Mucosa of descending colon (tissue), 3 donors: ENCODE measurements around the gene WEE2. TPM values are rescaled to one million over a fixed set of nuclear protein-coding genes. Genes with fewer than 3 reads are reported as not detected.

Experiments
- ATAC-seq: fragments of 200-7000 bp; cut with Tn5 transposase; one replicate; pipeline ENCODE4 v1.9.1; 2020; ENCODE audit warnings: mild to moderate bottlenecking, moderate library complexity
- DNase-seq, 3 donors: peaks; one replicate each; pipeline ENCODE4 v3.0.0-alpha.2; 2020
- H3K36me3 ChIP-seq: fragments of 200-600 bp; one replicate; pipeline ENCODE4 v1.8.0; 2021; ENCODE audit warnings: low read depth, mild to moderate bottlenecking
- H3K4me1 ChIP-seq: fragments of 200-600 bp; one replicate; pipeline ENCODE4 v1.8.0; 2021; ENCODE audit warnings: low read depth, mild to moderate bottlenecking
- H3K4me3 ChIP-seq: fragments of 200-600 bp; one replicate; pipeline ENCODE4 v1.8.0; 2021; ENCODE audit warnings: mild to moderate bottlenecking
- H3K9me3 ChIP-seq: fragments of 200-600 bp; one replicate; pipeline ENCODE4 v1.8.0; 2021; ENCODE audit warnings: mild to moderate bottlenecking
- intact Hi-C, 2 donors: fragments of 100-400 bp; cut with DNase I in 1 of 2; cut with micrococcal nuclease in 1 of 2; formaldehyde crosslinking; loops; one replicate each; pipeline versions ENCODE4 v1.11.0 to v1.11.1; 2022; cut with DNase I, micrococcal nuclease
- total RNA-seq, 3 donors: library from RNA; stranded (reverse); fragmentation: NEBNext Ultra II Directional in 2 of 3; extraction: Animal tissue kit (Norgen Biotek cat#: 25700) in 2 of 3; gene quantifications; one replicate each; pipeline versions ENCODE4 v1.2.1 to v1.2.4, GENCODE V29; 2021 to 2023
- TF ChIP-seq, protein P1 (sequence below): fragments of 200-600 bp; IDR thresholded peaks from one replicate; pipeline ENCODE4 v1.8.0; 2022; ENCODE audit warnings: antibody characterized with exemption, mild to moderate bottlenecking
- donor health status: DM: no; HTN: no; CAD: no; lungs with moderate emphysema.
- donor health status: DM: no; HTN: no; CAD: no.
- donor health status: DM: no; HTN: yes; CAD: no.

Gene WEE2
- total RNA-seq, 3 donors from 2014 or later = not detected

DNA sequence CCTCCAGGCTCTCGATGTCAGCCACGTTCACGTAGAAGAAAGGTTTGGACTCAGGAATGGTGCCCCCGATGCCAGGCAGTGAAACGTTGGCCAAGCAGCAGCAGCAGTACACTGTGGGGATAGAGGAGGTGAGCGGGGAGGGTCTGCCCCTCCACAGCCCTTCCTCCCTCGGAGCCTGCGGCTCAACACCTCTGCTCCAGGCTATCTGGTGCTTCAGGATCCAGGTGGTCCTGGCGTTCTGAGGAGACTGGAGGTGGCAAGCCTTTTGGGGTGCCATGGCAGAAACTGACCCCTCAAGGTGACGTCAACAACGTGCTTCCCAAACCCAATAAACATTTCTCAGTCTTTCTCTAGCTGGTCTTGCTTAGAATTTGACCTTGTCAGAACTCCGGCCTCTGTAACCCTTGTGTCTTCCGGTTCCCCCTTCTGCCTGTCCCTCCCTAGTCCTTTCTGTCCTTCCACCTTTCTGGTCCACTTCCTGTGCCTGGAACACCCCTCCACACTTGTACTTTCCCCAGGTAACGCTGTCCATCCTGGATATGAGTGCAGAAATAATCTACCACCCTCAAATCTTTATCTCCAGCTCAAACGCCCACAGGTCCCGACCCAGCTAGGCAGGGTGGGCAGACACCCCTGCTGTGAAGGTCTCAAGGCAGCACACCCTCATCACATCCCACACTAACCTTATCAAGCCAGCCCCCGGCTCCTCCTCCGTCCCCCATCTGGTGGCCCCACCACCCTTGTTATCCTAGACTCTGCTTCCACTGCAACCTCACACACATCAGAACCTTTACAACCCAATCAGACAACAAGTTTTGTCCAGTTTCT lies 42.7 kb upstream of the WEE2 start:
- intact Hi-C loops = no loop called here
- ATAC-seq (no peak), DNase-seq (no peak)
- Histone ChIP-seq H3K4me1 (peaks cover 24% of the 10 kb centered on the region), H3K36me3 (no peaks in the 10 kb centered on the region), H3K9me3 (no peaks in the 10 kb centered on the region), H3K4me3 (no peak overlapping the region)
- TF ChIP-seq, protein P1, sequence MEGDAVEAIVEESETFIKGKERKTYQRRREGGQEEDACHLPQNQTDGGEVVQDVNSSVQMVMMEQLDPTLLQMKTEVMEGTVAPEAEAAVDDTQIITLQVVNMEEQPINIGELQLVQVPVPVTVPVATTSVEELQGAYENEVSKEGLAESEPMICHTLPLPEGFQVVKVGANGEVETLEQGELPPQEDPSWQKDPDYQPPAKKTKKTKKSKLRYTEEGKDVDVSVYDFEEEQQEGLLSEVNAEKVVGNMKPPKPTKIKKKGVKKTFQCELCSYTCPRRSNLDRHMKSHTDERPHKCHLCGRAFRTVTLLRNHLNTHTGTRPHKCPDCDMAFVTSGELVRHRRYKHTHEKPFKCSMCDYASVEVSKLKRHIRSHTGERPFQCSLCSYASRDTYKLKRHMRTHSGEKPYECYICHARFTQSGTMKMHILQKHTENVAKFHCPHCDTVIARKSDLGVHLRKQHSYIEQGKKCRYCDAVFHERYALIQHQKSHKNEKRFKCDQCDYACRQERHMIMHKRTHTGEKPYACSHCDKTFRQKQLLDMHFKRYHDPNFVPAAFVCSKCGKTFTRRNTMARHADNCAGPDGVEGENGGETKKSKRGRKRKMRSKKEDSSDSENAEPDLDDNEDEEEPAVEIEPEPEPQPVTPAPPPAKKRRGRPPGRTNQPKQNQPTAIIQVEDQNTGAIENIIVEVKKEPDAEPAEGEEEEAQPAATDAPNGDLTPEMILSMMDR = no peak

DNA sequence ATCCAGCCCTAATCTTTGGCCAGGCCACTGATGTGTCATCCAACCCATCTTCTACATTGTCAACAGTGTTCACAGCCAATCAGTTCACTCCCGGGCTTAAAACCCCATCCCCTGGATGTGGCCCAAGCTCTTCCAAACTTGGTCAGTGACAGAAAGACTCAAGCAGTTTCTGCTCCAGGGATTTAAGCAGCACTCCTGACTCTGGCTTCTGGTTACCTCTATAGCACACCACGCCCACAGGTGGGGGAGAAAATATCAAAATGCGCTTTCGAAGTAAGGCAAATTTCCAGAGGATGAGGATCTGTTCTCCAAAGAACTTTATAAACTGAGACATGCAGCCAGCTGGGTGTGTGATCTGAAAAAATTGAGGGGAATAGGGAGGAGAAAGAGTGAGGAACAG lies 42.1 kb upstream of the WEE2 start:
- no peak overlapping the region for H3K4me3 ChIP-seq
- TF ChIP-seq, protein P1 = no peak
- ATAC-seq (no peak), DNase-seq (no peak)
- H3K4me1 ChIP-seq = peaks cover 24% of the 10 kb centered on the region
- no peaks in the 10 kb centered on the region for H3K9me3 ChIP-seq
- no peaks in the 10 kb centered on the region for H3K36me3 ChIP-seq
- intact Hi-C loops = no loop called here

DNA sequence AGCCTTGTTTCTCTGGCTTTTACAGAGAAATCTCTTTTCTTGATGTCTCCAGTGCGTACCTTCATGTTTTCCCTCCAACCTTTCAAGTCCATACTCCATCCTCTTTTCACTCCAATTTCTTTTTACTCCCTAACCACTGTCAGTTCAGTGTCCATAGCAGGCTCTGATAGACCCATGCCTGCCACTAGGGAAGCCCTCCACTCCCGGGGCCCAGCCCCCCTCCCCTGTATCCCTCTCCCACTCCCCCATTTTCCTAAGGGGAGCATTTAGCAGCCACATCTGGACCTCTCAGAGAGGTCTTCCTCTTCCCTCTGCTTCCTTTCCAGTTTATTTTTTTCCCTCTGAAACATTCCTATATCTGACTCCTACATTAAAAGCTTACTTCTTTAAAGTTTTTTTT lies 39.3 kb upstream of the WEE2 start:
- peaks cover 12% of the 10 kb centered on the region for H3K4me1 ChIP-seq
- H3K4me3 ChIP-seq = no peak overlapping the region
- H3K36me3 ChIP-seq = no peaks in the 10 kb centered on the region
- TF ChIP-seq, protein P1 = no peak
- intact Hi-C loops = no loop called here
- H3K9me3 ChIP-seq = no peaks in the 10 kb centered on the region
- DNase-seq (no peak), ATAC-seq (no peak)

DNA sequence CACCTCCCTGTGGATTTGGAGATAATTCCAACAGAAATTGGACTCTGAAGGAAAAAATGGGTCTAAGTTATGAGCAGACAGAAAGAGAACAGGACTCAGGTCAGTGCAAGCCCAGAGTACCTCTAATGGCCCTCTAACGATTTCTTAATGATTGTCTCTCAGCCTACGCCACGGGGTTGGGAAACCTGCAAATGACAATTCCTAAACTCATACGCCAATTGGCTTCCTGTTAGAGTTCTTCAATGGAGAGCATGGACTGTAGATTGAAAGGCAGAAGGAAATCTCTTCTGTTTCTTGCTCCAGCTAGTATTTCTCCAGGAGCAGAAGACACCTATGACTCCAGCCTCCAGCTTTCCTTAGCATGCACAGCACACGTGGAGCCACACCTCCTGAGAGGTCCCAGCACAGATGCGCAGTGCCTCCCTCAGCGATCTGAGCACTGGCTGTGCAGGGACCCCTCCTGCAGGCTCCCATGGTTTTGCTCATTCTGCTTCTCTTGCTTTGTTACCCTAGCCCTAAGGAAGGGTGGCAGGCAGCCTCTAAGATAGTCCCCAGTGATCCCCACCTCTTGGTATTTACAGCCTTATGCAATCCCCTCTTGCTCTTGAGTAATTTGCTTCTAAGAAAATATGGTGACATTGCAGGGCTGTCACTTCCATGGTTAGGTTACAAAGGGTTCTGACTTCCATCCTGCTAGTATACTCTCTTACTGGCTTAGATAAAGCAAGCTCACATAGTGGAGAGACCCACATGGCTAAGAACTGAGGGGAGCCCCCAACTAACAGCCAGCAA lies 36.3 kb upstream of the WEE2 start:
- no peaks in the 10 kb centered on the region for H3K9me3 ChIP-seq
- ATAC-seq (no peak), DNase-seq (no peak)
- intact Hi-C loops = no loop called here
- H3K4me3 ChIP-seq = no peak overlapping the region
- H3K36me3 ChIP-seq = no peaks in the 10 kb centered on the region
- H3K4me1 ChIP-seq = no peaks in the 10 kb centered on the region
- TF ChIP-seq, protein P1 = no peak

DNA sequence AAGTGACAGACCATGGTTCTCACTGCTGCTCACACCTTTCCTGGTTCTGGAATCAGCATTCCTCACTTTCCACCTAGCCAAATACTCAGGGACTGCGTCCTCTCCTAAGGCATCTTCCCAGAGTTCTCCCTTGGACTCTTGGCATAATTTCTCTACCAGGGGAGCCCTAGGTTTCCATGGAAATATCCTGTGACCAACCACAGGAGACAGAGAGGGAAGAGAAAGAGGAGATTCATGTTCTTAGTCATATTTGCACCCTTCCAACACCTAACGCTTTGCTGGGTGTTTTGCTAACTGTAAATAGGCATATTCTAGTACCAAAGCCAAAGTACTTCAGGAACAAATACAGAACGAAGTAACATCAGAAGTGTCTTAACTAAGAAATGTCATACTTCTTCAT lies 34.8 kb upstream of the WEE2 start:
- intact Hi-C loops = no loop called here
- H3K4me3 ChIP-seq = no peak overlapping the region
- ATAC-seq = no peak
- TF ChIP-seq, protein P1 = no peak
- DNase-seq = no peak
- H3K4me1 ChIP-seq = no peaks in the 10 kb centered on the region
- no peaks in the 10 kb centered on the region for H3K9me3 ChIP-seq
- H3K36me3 ChIP-seq = no peaks in the 10 kb centered on the region
